ENCODE results near the gene SERPINA4. TPM values are rescaled to one million over a fixed set of nuclear protein-coding genes. Genes with fewer than 3 reads are reported as not detected.

The SERPINA4 gene
- total RNA-seq, 1 experiment from 2014 or later = not detected

- H3K9me2 ChIP-seq (ENCODE audit: insufficient read depth) = no peaks in the 10 kb centered on the region
- no peak overlapping the region for H3K4me2 ChIP-seq
- H3K27me3 ChIP-seq (ENCODE audit: insufficient read depth, low read depth) = no peaks in the 10 kb centered on the region
- no peak overlapping the region for H3K4me3 ChIP-seq
- no TSS peak for BruUV-seq (replicated peaks)
- H2AFZ ChIP-seq = no peak overlapping the region
- no peak for DNase-seq
- H4K20me1 ChIP-seq (ENCODE audit: insufficient read depth) = no peaks in the 10 kb centered on the region
- no peaks in the 10 kb centered on the region for H3K9me3 ChIP-seq (ENCODE audit: insufficient read depth, low read depth)
- H3K27ac ChIP-seq = no peak overlapping the region
- ChIA-PET POLR2A (ENCODE audit: unreplicated experiment) (no interaction called here), CTCF (no interaction called here)
- no peaks in the 10 kb centered on the region for H3K36me3 ChIP-seq (ENCODE audit: low read depth)
- TF ChIP-seq CTCF (conservative IDR thresholded peaks at IDR 0.05) = no peak
- TF ChIP-seq EZH2 (IDR thresholded peaks at IDR 0.05; ENCODE audit: low read depth) = no peak
- intact Hi-C loops (cut with micrococcal nuclease; ENCODE audit: unreplicated experiment) = no loop called here
- no peaks in the 10 kb centered on the region for H3K79me2 ChIP-seq (ENCODE audit: low read depth)
- no peaks in the 10 kb centered on the region for H3K4me1 ChIP-seq (replicated peaks; ENCODE audit: insufficient read depth)
- H3F3A ChIP-seq (ENCODE audit: insufficient read depth, low read depth) = no peaks in the 10 kb centered on the region
Measured at GRCh38 chr14:94570440-94570839, 9.2 kb downstream of the SERPINA4 start.

GRCh38 chr14:94571395-94571794 is 10.2 kb downstream of the SERPINA4 start:
- Histone ChIP-seq H2AFZ (no peak overlapping the region), H3K9me2 (ENCODE audit: insufficient read depth) (no peaks in the 10 kb centered on the region), H3K9me3 (ENCODE audit: insufficient read depth, low read depth) (no peaks in the 10 kb centered on the region), H4K20me1 (ENCODE audit: insufficient read depth) (no peaks in the 10 kb centered on the region), H3K27me3 (ENCODE audit: insufficient read depth, low read depth) (no peaks in the 10 kb centered on the region), H3K4me1 (replicated peaks; ENCODE audit: insufficient read depth) (no peaks in the 10 kb centered on the region), H3K4me3 (no peak overlapping the region), H3K36me3 (ENCODE audit: low read depth) (no peaks in the 10 kb centered on the region), H3K79me2 (ENCODE audit: low read depth) (no peaks in the 10 kb centered on the region), H3K4me2 (no peak overlapping the region), H3F3A (ENCODE audit: insufficient read depth, low read depth) (no peaks in the 10 kb centered on the region), H3K27ac (no peak overlapping the region)
- no peak for TF ChIP-seq EZH2 (IDR thresholded peaks at IDR 0.05; ENCODE audit: low read depth)
- TF ChIP-seq CTCF (conservative IDR thresholded peaks at IDR 0.05) = no peak
- BruUV-seq (replicated peaks) = no TSS peak
- intact Hi-C loops (cut with micrococcal nuclease; ENCODE audit: unreplicated experiment) = no loop called here
- ChIA-PET POLR2A (ENCODE audit: unreplicated experiment) (no interaction called here), CTCF (no interaction called here)
- DNase-seq = no peak

- Histone ChIP-seq H3F3A (ENCODE audit: insufficient read depth, low read depth) (no peaks in the 10 kb centered on the region), H3K27me3 (ENCODE audit: insufficient read depth, low read depth) (no peaks in the 10 kb centered on the region), H4K20me1 (ENCODE audit: insufficient read depth) (no peaks in the 10 kb centered on the region), H3K27ac (no peak overlapping the region), H3K9me3 (ENCODE audit: insufficient read depth, low read depth) (no peaks in the 10 kb centered on the region), H2AFZ (no peak overlapping the region), H3K79me2 (ENCODE audit: low read depth) (no peaks in the 10 kb centered on the region), H3K4me3 (no peak overlapping the region), H3K9me2 (ENCODE audit: insufficient read depth) (no peaks in the 10 kb centered on the region), H3K36me3 (ENCODE audit: low read depth) (no peaks in the 10 kb centered on the region), H3K4me2 (no peak overlapping the region), H3K4me1 (replicated peaks; ENCODE audit: insufficient read depth) (no peaks in the 10 kb centered on the region)
- no TSS peak for BruUV-seq (replicated peaks)
- intact Hi-C loops (cut with micrococcal nuclease; ENCODE audit: unreplicated experiment) = no loop called here
- ChIA-PET CTCF (no interaction called here), POLR2A (ENCODE audit: unreplicated experiment) (no interaction called here)
- TF ChIP-seq CTCF (conservative IDR thresholded peaks at IDR 0.05) = no peak
- no peak for TF ChIP-seq EZH2 (IDR thresholded peaks at IDR 0.05; ENCODE audit: low read depth)
- DNase-seq = no peak
Measured at GRCh38 chr14:94571950-94572349, 10.7 kb downstream of the SERPINA4 start.

Data from PC-9 (cell line).